HG02970 (cell line): ENCODE results near the gene GAL3ST1.
A peak's percentile ranks its signal among the peaks of the same experiment; 100 is the strongest.
"Not testable (repeated sequence)": the region's sequence is repeated elsewhere in the genome, so short reads cannot be mapped to it uniquely, and the experiment has no call there.

Experiments used
- ATAC-seq: cut with Tn5 transposase; IDR thresholded peaks from one replicate; pipeline ENCODE4 v1.9.1; 2021; ENCODE audit warnings: mild to moderate bottlenecking, moderate library complexity, moderate number of reproducible peaks; ENCODE audit not compliant: unreplicated experiment, low FRiP score

Gene GAL3ST1

DNA sequence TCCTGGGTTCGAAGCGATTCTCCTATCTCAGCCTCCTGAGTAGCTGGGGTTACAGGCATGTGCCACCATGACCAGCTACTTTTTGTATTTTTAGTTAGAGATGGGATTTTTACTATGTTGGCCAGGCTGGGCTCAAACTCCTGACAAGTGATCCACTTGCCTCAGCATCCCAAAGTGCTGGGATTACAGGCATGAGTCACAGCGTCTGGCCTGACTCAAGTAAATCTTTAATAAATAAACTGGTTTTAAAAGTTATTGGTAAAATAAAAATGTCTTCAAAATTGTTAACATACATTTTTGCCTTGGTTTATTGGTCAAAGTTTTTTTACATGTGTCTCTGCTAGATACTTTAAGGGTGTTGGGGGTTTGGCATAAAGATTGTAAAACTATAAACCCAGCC, 24.5 kb upstream of the GAL3ST1 start:
- no peak for ATAC-seq

- no peak for ATAC-seq
Measured at GRCh38 chr22:30596886-30597285, 22.4 kb upstream of the GAL3ST1 start.

DNA sequence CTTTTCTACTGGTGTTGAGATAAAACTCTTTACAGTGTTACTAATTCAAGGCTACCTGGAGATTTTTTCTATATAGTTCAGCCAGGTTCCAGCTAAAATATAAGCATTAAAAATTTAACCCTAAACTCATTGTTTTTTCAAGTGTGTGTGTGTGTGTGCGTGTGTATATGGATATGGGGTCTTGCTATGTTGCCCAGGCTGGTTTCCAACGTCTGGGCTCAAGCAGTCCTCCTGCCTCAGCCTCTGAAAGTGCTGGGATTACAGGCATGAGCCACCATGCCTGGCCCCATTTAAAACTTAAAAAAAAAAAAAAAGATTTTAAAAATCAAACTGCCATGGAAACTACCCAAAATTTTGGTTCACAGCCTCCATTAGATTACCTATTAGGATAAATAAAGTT, 21.7 kb upstream of the GAL3ST1 start:
- no peak for ATAC-seq

DNA sequence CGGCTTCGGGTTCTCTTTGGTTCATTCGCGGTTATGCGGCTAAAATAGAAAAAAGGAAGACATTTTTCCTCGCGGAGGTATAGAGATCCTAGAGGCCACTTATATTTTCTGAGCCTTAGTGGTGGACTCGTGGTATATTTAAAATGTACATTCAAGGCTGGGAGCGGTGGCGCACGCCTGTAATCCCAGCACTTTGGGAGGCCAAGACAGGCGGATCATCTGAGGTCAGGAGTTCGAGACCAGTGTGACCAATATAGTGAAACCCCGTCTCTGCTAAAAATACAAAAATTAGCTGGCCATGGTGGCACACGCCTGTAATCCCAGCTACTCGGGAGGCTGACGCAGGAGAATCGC, 17.9 kb upstream of the GAL3ST1 start:
- not testable (repeated sequence) for ATAC-seq

- peak; percentile 96 for ATAC-seq
Measured at GRCh38 chr22:30591588-30592359, 17.3 kb upstream of the GAL3ST1 start, which contains the start of gene PES1. Gene PES1 (minus strand): TSS chr22:30591910. CDS start chr22:30591833, 77 bp downstream.

DNA sequence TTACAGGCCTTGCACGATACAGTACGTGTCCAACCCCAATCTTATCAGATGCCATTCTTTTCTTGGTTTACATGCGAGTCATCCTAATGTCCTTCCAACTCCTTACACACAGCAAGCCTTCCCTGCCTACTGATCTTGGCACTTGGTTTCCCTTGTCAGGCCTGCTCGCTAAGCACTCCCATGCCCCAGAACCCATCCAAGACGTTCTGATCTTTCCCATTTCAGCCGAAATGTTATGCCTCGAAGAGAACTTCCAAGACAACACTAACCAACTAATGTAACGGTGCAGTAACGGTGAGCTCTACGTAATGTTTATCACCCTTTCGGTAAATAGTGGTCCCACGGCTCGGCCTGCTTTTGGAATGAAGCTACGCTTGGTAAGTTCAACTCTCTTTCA, 16.7 kb upstream of the GAL3ST1 start:
- ATAC-seq, result no peak

GRCh38 chr22:30586414-30586813, 11.9 kb upstream of the GAL3ST1 start:
- no peak for ATAC-seq

DNA sequence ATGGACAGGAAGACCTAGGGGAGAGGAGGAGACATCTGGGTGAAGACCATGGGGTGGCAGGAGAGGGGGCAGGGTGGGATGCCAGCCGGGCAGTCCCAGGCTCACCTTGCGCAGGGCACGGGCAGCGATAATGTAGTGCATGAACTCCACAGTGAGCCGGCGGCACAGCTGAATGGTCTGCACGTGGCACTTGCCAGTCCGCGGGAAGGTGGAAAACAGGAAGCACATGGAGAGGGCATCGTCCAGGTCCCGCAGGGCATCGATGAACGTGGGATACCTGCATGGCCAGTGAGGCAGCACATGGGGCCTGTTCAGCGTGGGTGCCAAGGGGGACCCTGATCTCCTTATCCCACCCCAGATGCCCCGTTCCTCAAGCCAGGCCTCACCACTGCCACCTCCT, 10.0 kb upstream of the GAL3ST1 start:
- no peak for ATAC-seq

DNA sequence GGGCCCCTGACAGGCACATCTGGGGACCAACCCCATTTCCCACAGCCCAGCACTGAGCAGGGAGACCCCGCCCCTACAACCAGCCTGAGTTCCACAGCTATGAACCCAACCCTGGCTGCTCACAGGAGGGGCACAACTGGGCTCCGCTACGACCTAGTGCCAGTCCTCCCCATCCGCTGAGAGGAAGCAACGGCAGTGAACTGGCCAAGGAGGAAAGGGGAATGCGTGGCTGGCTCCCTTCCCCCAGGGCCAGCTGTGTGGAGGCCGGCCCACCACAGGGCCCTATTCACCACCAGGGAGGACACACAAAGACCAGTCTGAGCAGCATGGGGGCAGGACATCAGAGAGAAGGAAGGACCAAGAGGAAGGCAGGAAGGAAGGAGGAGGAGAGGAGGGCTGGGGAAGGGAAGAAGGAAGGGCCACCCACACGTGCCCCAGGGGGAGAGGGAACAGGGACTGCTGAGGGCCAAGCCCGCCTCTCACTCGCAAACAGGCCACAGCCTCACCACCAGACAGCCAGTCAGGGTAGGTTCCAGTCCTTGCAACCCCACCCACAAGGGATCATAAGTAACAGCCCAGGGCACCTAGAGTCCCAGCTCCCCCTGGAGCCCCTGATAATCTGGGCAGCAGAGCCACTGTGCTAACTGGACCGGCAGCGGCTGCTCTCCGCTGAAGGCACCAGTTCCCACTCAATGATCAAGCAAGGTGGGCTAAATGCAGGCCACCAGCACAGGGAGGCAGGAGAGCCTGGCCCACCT, 8.5 kb upstream of the GAL3ST1 start:
- no peak for ATAC-seq

GRCh38 chr22:30582051-30582450, 7.6 kb upstream of the GAL3ST1 start:
- ATAC-seq, result no peak

DNA sequence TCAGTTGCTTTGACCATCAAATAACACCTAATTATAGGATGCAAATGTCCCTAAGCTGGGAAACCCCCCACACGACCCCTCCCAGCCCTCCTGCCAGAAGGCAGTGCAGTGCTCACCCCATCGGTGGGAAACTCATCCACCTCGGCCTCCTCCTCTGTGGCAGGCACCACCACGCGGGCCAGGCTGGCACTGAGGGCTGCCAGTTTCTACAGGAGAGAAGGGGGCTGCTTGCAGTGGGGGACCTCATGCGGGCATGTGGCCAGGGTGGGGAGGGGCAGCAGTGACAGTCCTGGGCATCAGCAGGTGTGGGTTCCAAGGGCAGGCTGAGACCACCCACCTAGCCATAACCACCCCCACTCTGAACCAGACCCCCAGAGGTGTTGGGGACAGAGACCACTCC, 6.4 kb upstream of the GAL3ST1 start:
- no peak for ATAC-seq

- ATAC-seq, result no peak
Measured at GRCh38 chr22:30578481-30578880, 4.0 kb upstream of the GAL3ST1 start.

DNA sequence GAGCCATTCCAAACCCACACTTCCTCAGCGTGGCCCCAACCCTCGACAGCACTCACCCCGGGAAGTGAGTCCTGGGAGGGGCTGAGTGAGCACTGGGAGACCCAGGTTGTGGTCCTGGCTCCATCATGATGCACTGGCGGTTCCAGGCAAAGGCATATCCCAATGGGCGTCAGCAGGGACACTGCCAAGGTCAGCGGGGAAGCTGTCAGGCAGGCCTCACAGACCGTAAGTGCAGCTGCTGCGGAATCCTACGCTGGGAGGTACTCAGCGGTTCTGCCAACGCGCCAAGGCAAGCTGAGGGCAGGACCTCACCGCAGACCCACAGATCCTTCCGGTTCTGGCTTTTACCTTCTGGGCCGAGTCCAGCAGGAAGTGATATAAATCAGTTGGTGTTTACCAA, 1.4 kb upstream of the GAL3ST1 start:
- no peak for ATAC-seq

DNA sequence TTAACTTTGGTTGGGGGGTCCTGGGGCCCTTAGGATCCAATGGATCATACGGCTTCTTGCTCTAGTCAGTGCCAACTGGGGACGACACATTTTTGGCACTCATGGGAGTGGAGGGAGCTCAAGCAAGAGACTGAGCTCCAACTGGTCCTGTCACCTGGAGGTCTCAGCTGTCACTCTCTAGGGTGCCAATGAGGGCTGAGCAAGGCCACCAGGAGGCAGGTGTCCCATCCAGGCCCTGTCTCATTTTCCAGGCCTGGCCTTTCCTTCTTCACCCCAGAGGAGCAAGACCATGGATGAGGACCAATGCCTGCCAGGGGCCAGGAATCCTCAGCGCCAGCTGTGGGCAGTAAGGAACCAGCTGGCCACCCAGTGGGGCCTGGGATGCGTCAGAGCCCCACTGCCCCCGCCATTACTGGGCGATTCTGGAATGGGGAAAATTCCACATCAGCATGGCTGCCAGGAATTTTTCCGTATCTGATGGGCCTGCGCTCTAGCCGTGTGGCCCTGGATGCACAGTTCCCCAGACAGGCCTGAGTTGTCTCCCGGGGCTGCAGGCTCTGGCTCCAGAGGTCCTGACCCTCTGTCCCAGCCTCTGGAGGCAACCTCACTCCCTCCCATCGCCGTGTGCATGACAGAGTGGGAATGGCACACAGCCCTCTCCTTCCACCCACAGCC, 669 bp upstream of the GAL3ST1 start:
- no peak for ATAC-seq

- ATAC-seq, result no peak
Measured at GRCh38 chr22:30573594-30574094, 821 bp downstream of the GAL3ST1 start.

GRCh38 chr22:30572840-30573593, 1.4 kb downstream of the GAL3ST1 start:
- ATAC-seq, result no peak

DNA sequence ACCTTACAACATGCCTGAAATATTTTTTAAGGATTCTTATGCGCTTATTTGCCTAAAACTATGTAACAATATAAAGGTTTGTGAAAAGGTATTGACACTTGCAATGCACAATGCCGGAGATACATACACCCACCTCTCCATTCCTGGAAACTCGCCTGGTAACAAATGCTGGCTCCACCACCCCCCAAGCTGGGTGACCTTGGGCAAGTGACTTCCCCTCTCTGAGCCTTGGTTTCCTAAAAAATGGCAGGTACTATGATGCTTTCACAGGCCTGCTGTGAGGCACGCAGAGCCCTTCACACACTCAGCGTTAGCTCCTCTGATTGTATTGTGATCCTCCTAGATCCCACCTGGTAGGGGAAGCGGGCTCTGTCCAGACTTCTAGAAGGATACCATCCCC, 2.3 kb downstream of the GAL3ST1 start:
- no peak for ATAC-seq

GRCh38 chr22:30569674-30570202, 4.7 kb downstream of the GAL3ST1 start:
- ATAC-seq, result no peak

- ATAC-seq, result no peak
Measured at GRCh38 chr22:30568137-30568805, 6.2 kb downstream of the GAL3ST1 start.

- ATAC-seq, result not testable (repeated sequence)
Measured at GRCh38 chr22:30567277-30567676, 7.2 kb downstream of the GAL3ST1 start.
